Activated CD8-positive, alpha-beta memory T cell treated with anti-CD3 and anti-CD28 coated beads, Interleukin-2, amount 10 ng/mL, durations not matched to agents 7 days and 5 days (primary cell): ENCODE data around the gene TMEM204. TPM values are rescaled to one million over a fixed set of nuclear protein-coding genes. Genes with fewer than 3 reads are reported as not detected.

Experiments used
- ATAC-seq: fragments of 150-1000 bp; cut with Tn5 transposase; one replicate; pipeline ENCODE4 v1.10.0; 2021; ENCODE audit warnings: moderate library complexity
- CTCF ChIA-PET: fragments of 350-600 bp; sonication (Branson Sonifier 250); formaldehyde crosslinking; loops from one replicate; lab custom pipeline; 2021; ENCODE audit warnings: antibody characterized with exemption; lab: Charles Lee
- DNase-seq: peaks from one replicate; pipeline ENCODE4 v3.0.0-alpha.2; 2020
- H3K27ac Mint-ChIP-seq: one replicate; pipeline ENCODE4 v1.8.0; 2021; ENCODE audit warnings: mild to moderate bottlenecking, mixed read lengths
- H3K27me3 Mint-ChIP-seq: one replicate; pipeline ENCODE4 v1.8.0; 2021; ENCODE audit warnings: mixed read lengths
- H3K36me3 Mint-ChIP-seq: one replicate; pipeline ENCODE4 v1.8.0; 2021; ENCODE audit warnings: mild to moderate bottlenecking, mixed read lengths
- H3K4me1 Mint-ChIP-seq: one replicate; pipeline ENCODE4 v1.8.0; 2021; ENCODE audit warnings: mixed read lengths
- H3K4me3 Mint-ChIP-seq: one replicate; pipeline ENCODE4 v1.8.0; 2021; ENCODE audit warnings: mild to moderate bottlenecking, moderate library complexity, mixed read lengths
- H3K9me3 Mint-ChIP-seq: one replicate; pipeline ENCODE4 v1.8.0; 2022; ENCODE audit warnings: low read depth, mixed read lengths
- total RNA-seq, 2 experiments: library from RNA; stranded (reverse); gene quantifications; one replicate each; pipeline ENCODE4 v1.2.3, GENCODE V29; 2021

The TMEM204 gene
- total RNA-seq, 2 experiments from 2014 or later: 34.7 to 37.1 TPM

- DNase-seq (no peak), ATAC-seq (no peak)
- Mint-ChIP-seq H3K27me3 (no peaks in the 10 kb centered on the region), H3K27ac (peak overlapping the region; percentile 82), H3K4me3 (peak overlapping the region; percentile 79), H3K9me3 (no peaks in the 10 kb centered on the region), H3K4me1 (peaks cover 17% of the 10 kb centered on the region), H3K36me3 (peaks cover 2% of the 10 kb centered on the region)
- CTCF ChIA-PET: interaction anchor here (1.2 to 1.6 kb wide), 2 partner anchors 20 to 39 kb away, joined by 3 to 4 read pairs; partner anchors contain the start of gene TMEM204
These were observed 39.3 kb upstream of the TMEM204 start for GRCh38 chr16:1494129-1494640.

- Mint-ChIP-seq H3K36me3 (peaks cover 2% of the 10 kb centered on the region), H3K4me1 (peaks cover 17% of the 10 kb centered on the region), H3K27me3 (no peaks in the 10 kb centered on the region), H3K27ac (no peak overlapping the region), H3K4me3 (peak overlapping the region; percentile 79), H3K9me3 (no peaks in the 10 kb centered on the region)
- DNase-seq (no peak), ATAC-seq (no peak)
- CTCF ChIA-PET: interaction anchor here (0.6 to 1.6 kb wide), 2 partner anchors 18 to 39 kb away, joined by 3 to 4 read pairs; partner anchors contain the start of gene TMEM204
These were observed 38.8 kb upstream of the TMEM204 start for GRCh38 chr16:1494711-1495110.

GRCh38 chr16:1495211-1495888 is 38.1 kb upstream of the TMEM204 start:
- Mint-ChIP-seq H3K4me3 (no peak overlapping the region), H3K36me3 (peaks cover 2% of the 10 kb centered on the region), H3K9me3 (no peaks in the 10 kb centered on the region), H3K27ac (no peak overlapping the region), H3K4me1 (peaks cover 17% of the 10 kb centered on the region), H3K27me3 (no peaks in the 10 kb centered on the region)
- DNase-seq (no peak), ATAC-seq (no peak)
- CTCF ChIA-PET: interaction anchor here (0.6 kb wide), 1 partner anchor 19 kb away, joined by 3 read pairs; no protein-coding TSS in a partner anchor

- CTCF ChIA-PET: no interaction called here
- Mint-ChIP-seq H3K27me3 (no peaks in the 10 kb centered on the region), H3K4me3 (no peak overlapping the region), H3K36me3 (peaks cover 2% of the 10 kb centered on the region), H3K9me3 (no peaks in the 10 kb centered on the region), H3K4me1 (peaks cover 17% of the 10 kb centered on the region), H3K27ac (no peak overlapping the region)
- DNase-seq: no peak
- ATAC-seq: no peak
These were observed 37.6 kb upstream of the TMEM204 start for GRCh38 chr16:1495889-1496262.

- no peak overlapping the region for H3K4me3 Mint-ChIP-seq
- H3K4me1 Mint-ChIP-seq: peaks cover 17% of the 10 kb centered on the region
- CTCF ChIA-PET: interaction anchor here (1.3 kb wide), 1 partner anchor 33 kb away, joined by 3 read pairs; no protein-coding TSS in a partner anchor
- peaks cover 3% of the 10 kb centered on the region for H3K36me3 Mint-ChIP-seq
- no peaks in the 10 kb centered on the region for H3K27me3 Mint-ChIP-seq
- H3K9me3 Mint-ChIP-seq: no peaks in the 10 kb centered on the region
- no peak overlapping the region for H3K27ac Mint-ChIP-seq
- ATAC-seq (no peak), DNase-seq (no peak)
These were observed 37.0 kb upstream of the TMEM204 start for GRCh38 chr16:1496464-1496863.

GRCh38 chr16:1497014-1497598 is 36.4 kb upstream of the TMEM204 start:
- Mint-ChIP-seq H3K27ac (no peak overlapping the region), H3K4me1 (peaks cover 17% of the 10 kb centered on the region), H3K36me3 (peaks cover 6% of the 10 kb centered on the region), H3K9me3 (no peaks in the 10 kb centered on the region), H3K4me3 (no peak overlapping the region), H3K27me3 (no peaks in the 10 kb centered on the region)
- ATAC-seq (no peak), DNase-seq (no peak)
- CTCF ChIA-PET: interaction anchor here (1.3 kb wide), 1 partner anchor 32 kb away, joined by 3 read pairs; no protein-coding TSS in a partner anchor

- no peak for DNase-seq
- Mint-ChIP-seq H3K4me3 (no peak overlapping the region), H3K9me3 (no peaks in the 10 kb centered on the region), H3K27me3 (no peaks in the 10 kb centered on the region), H3K36me3 (peaks cover 16% of the 10 kb centered on the region), H3K27ac (no peak overlapping the region), H3K4me1 (peaks cover 6% of the 10 kb centered on the region)
- ATAC-seq: no peak
- CTCF ChIA-PET: interaction anchor here (1.4 kb wide), 1 partner anchor 112 kb away, joined by 3 read pairs; no protein-coding TSS in a partner anchor
These were observed 34.4 kb upstream of the TMEM204 start for GRCh38 chr16:1498899-1499676.

- no peak for ATAC-seq
- no peak overlapping the region for H3K27ac Mint-ChIP-seq
- peaks cover 1% of the 10 kb centered on the region for H3K4me1 Mint-ChIP-seq
- H3K4me3 Mint-ChIP-seq: no peak overlapping the region
- H3K9me3 Mint-ChIP-seq: no peaks in the 10 kb centered on the region
- no peak for DNase-seq
- CTCF ChIA-PET: interaction anchor here (1.4 kb wide), 1 partner anchor 111 kb away, joined by 3 read pairs; no protein-coding TSS in a partner anchor
- no peaks in the 10 kb centered on the region for H3K27me3 Mint-ChIP-seq
- peaks cover 16% of the 10 kb centered on the region for H3K36me3 Mint-ChIP-seq
These were observed 33.6 kb upstream of the TMEM204 start for GRCh38 chr16:1499756-1500464.

- no peak overlapping the region for H3K27ac Mint-ChIP-seq
- H3K4me3 Mint-ChIP-seq: no peak overlapping the region
- H3K9me3 Mint-ChIP-seq: no peaks in the 10 kb centered on the region
- DNase-seq (no peak), ATAC-seq (no peak)
- H3K36me3 Mint-ChIP-seq: peaks cover 16% of the 10 kb centered on the region
- no peaks in the 10 kb centered on the region for H3K4me1 Mint-ChIP-seq
- CTCF ChIA-PET: no interaction called here
- H3K27me3 Mint-ChIP-seq: no peaks in the 10 kb centered on the region
These were observed 32.9 kb upstream of the TMEM204 start for GRCh38 chr16:1500465-1501150.

GRCh38 chr16:1501630-1502029 is 31.8 kb upstream of the TMEM204 start:
- Mint-ChIP-seq H3K9me3 (no peaks in the 10 kb centered on the region), H3K36me3 (peaks cover 16% of the 10 kb centered on the region), H3K27ac (no peak overlapping the region), H3K27me3 (no peaks in the 10 kb centered on the region), H3K4me1 (no peaks in the 10 kb centered on the region), H3K4me3 (no peak overlapping the region)
- CTCF ChIA-PET: no interaction called here
- no peak for DNase-seq
- no peak for ATAC-seq

- Mint-ChIP-seq H3K4me1 (no peaks in the 10 kb centered on the region), H3K36me3 (peaks cover 16% of the 10 kb centered on the region), H3K27me3 (no peaks in the 10 kb centered on the region), H3K4me3 (no peak overlapping the region), H3K9me3 (no peaks in the 10 kb centered on the region), H3K27ac (no peak overlapping the region)
- CTCF ChIA-PET: no interaction called here
- DNase-seq (no peak), ATAC-seq (no peak)
These were observed 31.1 kb upstream of the TMEM204 start for GRCh38 chr16:1502092-1503004.
